Upper lobe of left lung (tissue), 6 donors: ENCODE data around the gene C1orf159. TPM values are rescaled to one million over a fixed set of nuclear protein-coding genes. Genes with fewer than 3 reads are reported as not detected.
"Not testable (repeated sequence)": the region's sequence is repeated elsewhere in the genome, so short reads cannot be mapped to it uniquely, and the experiment has no call there.

Source experiments
- ATAC-seq, 2 donors: fragments of 200-7000 bp; cut with Tn5 transposase; one replicate each; pipeline ENCODE4 v1.9.1; 2022; ENCODE audit warnings: mild to moderate bottlenecking in 2 of 2, moderate library complexity in 2 of 2; ENCODE audit not compliant: low FRiP score in 2 of 2
- DNase-seq, 2 donors: peaks; one replicate each; pipeline ENCODE4 v3.0.0-alpha.2; 2019 to 2020
- H3K27ac ChIP-seq, 4 donors: fragments of 200-600 bp; sonication (generic); one replicate each; pipeline ENCODE4 v1.5.1; 2016 to 2019
- H3K27me3 ChIP-seq, 4 donors: fragments of 200-600 bp; sonication (generic); one replicate each; pipeline ENCODE4 v1.5.1; 2017 to 2019
- H3K36me3 ChIP-seq, 4 donors: fragments of 200-600 bp; sonication (generic); one replicate each; pipeline ENCODE4 v1.5.1; 2016 to 2019
- H3K4me1 ChIP-seq, 4 donors: fragments of 200-600 bp; sonication (generic); one replicate each; pipeline ENCODE4 v1.5.1; 2018 to 2019
- H3K4me3 ChIP-seq, 4 donors: fragments of 200-600 bp; sonication (generic); one replicate each; pipeline ENCODE4 v1.5.1; 2017 to 2019; ENCODE audit warnings: mild to moderate bottlenecking in 2 of 4, moderate library complexity in 1 of 4
- H3K9me3 ChIP-seq, 4 donors: fragments of 200-600 bp; sonication (generic); one replicate each; pipeline ENCODE4 v1.5.1; 2018 to 2019
- EP300 ChIP-seq, 4 donors: sonication (generic); formaldehyde crosslinking; IDR thresholded peaks; one replicate each; pipeline ENCODE4 v1.5.1; 2017; ENCODE audit warnings: antibody characterized with exemption in 4 of 4, control low read depth in 2 of 4
- POLR2A ChIP-seq, 4 donors: fragments of 450-650 bp; IDR thresholded peaks; one replicate each; pipeline ENCODE4 v1.5.1; 2016 to 2017; ENCODE audit warnings: antibody characterized with exemption in 4 of 4, mild to moderate bottlenecking in 2 of 4
- POLR2AphosphoS5 ChIP-seq, 2 donors: sonication (generic); formaldehyde crosslinking; IDR thresholded peaks; one replicate each; pipeline ENCODE4 v1.5.1; 2017; ENCODE audit warnings: antibody characterized with exemption in 2 of 2
- WGBS, 2 donors: methylation state at CpG; one replicate each; pipeline ENCODE4 v1.1.5; 2017 to 2018; 5-methylcytosine and 5-hydroxymethylcytosine counted together
- total RNA-seq, 6 donors: library from RNA; depleted of rRNA in 4 of 6; stranded (reverse); fragments of >200 nt in 4 of 6; gene quantifications; one replicate each; pipeline versions ENCODE4 v1.1.0 to v1.2.1, GENCODE V29; 2016 to 2021
- TF ChIP-seq, protein P1 (sequence below), 6 experiments: fragments of 450-650 bp in 4 of 6; fragments of 200-600 bp in 2 of 6; sonication (generic) in 2 of 6; IDR thresholded peaks; one replicate each; pipeline ENCODE4 v1.5.1; 2016 to 2019; ENCODE audit warnings: antibody characterized with exemption in 6 of 6
- donor health status: DM: no; HTN: no; CAD: no; lungs with moderate emphysema.
- donor health status: DM: no; HTN: yes; CAD: no; lungs with severe emphysema.

Gene C1orf159
- total RNA-seq, 6 donors from 2014 or later: 5.7 to 34.6 (median 15.2) TPM

DNA sequence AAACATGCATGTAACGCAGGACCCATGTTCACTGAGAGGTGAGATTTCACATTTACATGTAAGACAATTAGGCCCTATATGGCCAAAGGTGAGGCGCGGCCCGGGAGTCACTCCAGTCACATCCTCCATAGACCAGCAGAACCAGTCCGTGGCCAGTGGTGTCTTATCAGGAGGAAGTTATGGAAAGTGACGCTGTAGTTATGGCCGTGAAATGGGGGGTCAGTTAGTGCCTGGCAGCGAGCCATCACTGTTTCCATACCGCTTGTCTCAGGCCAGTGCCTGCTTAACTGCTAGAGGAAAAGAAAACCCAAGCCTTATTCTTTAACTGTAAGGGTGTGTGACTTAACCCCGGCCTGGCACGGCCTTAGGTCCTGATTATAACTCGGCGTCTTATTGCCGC, 6.1 kb downstream of the C1orf159 start:
- no peaks in the 10 kb centered on the region for H3K9me3 ChIP-seq
- H3K4me3 ChIP-seq: no peak overlapping the region
- H3K36me3 ChIP-seq: no peaks in the 10 kb centered on the region
- H3K27me3 ChIP-seq: no peaks in the 10 kb centered on the region
- peaks cover 0 to 3% (median 1%) of the 10 kb centered on the region in 4 donors for H3K4me1 ChIP-seq
- no peak for ATAC-seq
- DNase-seq: no peak
- H3K27ac ChIP-seq: no peak overlapping the region
- 78 to 85% methylated on average over 14 of the region's 14 CpGs for WGBS, 2 donors
- TF ChIP-seq EP300 (IDR thresholded peaks at IDR 0.05): no peak
- TF ChIP-seq POLR2A (IDR thresholded peaks at IDR 0.05): no peak
- TF ChIP-seq, protein P1, sequence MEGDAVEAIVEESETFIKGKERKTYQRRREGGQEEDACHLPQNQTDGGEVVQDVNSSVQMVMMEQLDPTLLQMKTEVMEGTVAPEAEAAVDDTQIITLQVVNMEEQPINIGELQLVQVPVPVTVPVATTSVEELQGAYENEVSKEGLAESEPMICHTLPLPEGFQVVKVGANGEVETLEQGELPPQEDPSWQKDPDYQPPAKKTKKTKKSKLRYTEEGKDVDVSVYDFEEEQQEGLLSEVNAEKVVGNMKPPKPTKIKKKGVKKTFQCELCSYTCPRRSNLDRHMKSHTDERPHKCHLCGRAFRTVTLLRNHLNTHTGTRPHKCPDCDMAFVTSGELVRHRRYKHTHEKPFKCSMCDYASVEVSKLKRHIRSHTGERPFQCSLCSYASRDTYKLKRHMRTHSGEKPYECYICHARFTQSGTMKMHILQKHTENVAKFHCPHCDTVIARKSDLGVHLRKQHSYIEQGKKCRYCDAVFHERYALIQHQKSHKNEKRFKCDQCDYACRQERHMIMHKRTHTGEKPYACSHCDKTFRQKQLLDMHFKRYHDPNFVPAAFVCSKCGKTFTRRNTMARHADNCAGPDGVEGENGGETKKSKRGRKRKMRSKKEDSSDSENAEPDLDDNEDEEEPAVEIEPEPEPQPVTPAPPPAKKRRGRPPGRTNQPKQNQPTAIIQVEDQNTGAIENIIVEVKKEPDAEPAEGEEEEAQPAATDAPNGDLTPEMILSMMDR (IDR thresholded peaks at IDR 0.05): no peak
- no peak for TF ChIP-seq POLR2AphosphoS5 (IDR thresholded peaks at IDR 0.05)

DNA sequence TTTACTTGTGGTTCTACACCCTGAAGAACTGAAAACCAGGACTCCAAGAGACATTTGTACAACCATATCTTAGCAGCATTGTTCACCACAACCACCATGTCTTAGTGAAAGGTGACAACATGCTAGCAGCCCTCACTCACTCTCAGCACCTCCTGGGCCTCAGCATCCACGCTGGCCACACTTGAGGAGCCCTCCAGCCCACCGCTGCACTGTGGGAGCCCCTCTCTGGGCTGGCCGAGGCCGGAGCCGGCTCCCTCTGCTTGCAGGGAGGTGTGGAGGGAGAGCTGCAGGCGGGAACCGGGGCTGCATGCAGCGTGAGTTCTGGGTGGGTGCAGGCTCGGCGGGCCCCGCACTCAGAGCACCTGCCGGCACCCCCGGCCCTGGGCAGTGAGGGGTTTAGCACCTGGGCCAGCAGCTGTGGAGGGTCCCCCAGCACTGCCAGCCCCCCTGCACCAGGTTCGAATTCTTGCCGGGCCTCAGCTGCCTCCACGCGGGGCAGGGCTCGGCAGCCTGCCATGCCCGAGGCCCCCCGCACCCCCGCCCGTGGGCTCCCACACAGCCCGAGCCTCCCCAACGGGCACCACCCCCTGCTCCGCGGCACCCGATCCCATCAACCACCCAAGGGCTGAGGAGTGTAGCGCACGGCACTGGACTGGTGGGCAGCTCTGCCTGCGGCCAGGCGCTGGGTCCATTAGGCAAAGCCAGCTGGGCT, 9.2 kb downstream of the C1orf159 start:
- Histone ChIP-seq H3K4me3 (no peak overlapping the region), H3K9me3 (no peaks in the 10 kb centered on the region), H3K4me1 (no peaks in the 10 kb centered on the region), H3K36me3 (no peaks in the 10 kb centered on the region), H3K27ac (no peak overlapping the region), H3K27me3 (no peaks in the 10 kb centered on the region)
- DNase-seq (peak in 1 of 2 donors; percentile 79), ATAC-seq (no peak)
- 96 to 100% methylated on average over 3 to 31 of the region's 31 CpGs for WGBS, 2 donors
- TF ChIP-seq POLR2AphosphoS5 (IDR thresholded peaks at IDR 0.05): no peak
- TF ChIP-seq POLR2A (IDR thresholded peaks at IDR 0.05): no peak
- no peak for TF ChIP-seq EP300 (IDR thresholded peaks at IDR 0.05)
- TF ChIP-seq, protein P1 (IDR thresholded peaks at IDR 0.05): no peak

DNA sequence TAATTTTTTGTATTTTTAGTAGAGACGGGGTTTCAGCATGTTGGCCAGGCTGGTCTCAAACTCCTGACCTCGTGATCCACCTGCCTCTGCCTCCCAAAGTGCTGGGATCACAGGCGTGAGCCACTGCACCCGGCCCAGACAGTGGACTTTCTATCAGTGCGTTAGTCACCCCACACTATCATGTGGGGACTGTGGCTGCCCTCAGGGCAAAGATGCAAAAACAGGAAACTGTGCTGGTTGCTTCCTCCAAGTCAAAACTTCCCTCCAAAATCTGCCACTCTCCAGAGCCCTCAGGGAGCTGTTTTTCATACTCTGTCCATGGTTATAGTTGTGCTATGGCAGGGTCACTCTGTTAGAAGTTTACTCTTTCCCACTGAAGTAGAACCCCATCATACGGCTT, 11.7 kb downstream of the C1orf159 start:
- not testable (repeated sequence) for H3K4me1 ChIP-seq, H3K9me3 ChIP-seq, DNase-seq, H3K27me3 ChIP-seq, H3K36me3 ChIP-seq, H3K27ac ChIP-seq, ATAC-seq, H3K4me3 ChIP-seq
- WGBS, 2 donors: 80 to 82% methylated on average over 2 to 6 of the region's 6 CpGs

DNA sequence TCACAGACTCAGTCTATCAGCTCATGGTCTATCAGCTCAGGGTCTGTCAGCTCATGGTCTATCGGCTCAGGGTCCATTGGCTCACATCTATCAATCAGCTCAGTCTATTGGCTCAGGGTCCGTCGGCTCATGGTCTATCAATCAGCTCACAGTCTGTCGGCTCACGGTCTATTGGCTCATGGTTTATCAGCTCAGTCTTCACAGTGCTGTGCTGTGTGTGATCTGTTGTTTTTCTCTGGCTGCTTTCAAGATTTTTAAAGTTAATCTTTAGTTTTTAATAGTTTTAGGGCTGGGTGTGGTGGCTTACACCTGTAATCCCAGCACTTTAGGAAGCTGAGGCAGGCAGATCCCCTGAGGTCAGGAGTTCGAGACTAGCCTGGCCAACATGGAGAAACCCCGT, 14.4 kb downstream of the C1orf159 start:
- Histone ChIP-seq H3K27ac (no peak overlapping the region), H3K9me3 (no peaks in the 10 kb centered on the region), H3K27me3 (no peaks in the 10 kb centered on the region), H3K36me3 (no peaks in the 10 kb centered on the region), H3K4me1 (no peaks in the 10 kb centered on the region), H3K4me3 (no peak overlapping the region)
- ATAC-seq (no peak), DNase-seq (no peak)
- WGBS, 2 donors: 92 to 94% methylated on average over 7 of the region's 7 CpGs
- no peak for TF ChIP-seq EP300 (IDR thresholded peaks at IDR 0.05)
- TF ChIP-seq, protein P1 (IDR thresholded peaks at IDR 0.05): no peak
- TF ChIP-seq POLR2AphosphoS5 (IDR thresholded peaks at IDR 0.05): no peak
- TF ChIP-seq POLR2A (IDR thresholded peaks at IDR 0.05): no peak

DNA sequence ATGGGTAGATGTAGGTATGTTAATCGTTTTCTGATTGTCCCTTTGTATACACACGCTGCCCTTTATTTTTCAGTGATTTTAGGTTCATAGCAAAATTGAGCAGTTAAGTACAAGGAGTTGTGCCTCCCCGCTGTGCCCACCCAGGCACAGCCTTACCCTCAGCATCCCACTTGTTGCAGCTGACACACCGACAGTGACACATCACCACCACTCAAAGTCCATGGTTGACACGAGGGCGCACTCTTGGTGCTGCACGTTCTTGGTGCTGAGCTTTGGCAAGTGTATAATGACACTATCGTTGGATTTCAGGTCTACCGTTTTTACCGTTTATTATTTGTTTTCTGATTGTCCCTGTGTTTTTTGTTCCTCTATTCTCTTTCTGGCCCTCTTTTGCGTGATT, 15.6 kb downstream of the C1orf159 start:
- 89 to 96% methylated on average over 11 of the region's 11 CpGs for WGBS, 2 donors
- Histone ChIP-seq H3K27ac (no peak overlapping the region), H3K4me1 (no peaks in the 10 kb centered on the region), H3K27me3 (no peaks in the 10 kb centered on the region), H3K36me3 (no peaks in the 10 kb centered on the region), H3K9me3 (no peaks in the 10 kb centered on the region), H3K4me3 (no peak overlapping the region)
- ATAC-seq (no peak), DNase-seq (no peak)
- TF ChIP-seq, protein P1 (IDR thresholded peaks at IDR 0.05): no peak
- TF ChIP-seq POLR2A (IDR thresholded peaks at IDR 0.05) (no peak), EP300 (IDR thresholded peaks at IDR 0.05) (no peak), POLR2AphosphoS5 (IDR thresholded peaks at IDR 0.05) (no peak)
